ENCODE data around the gene CFAP44. TPM values are rescaled to one million over a fixed set of nuclear protein-coding genes. Genes with fewer than 3 reads are reported as not detected.
"Not testable (repeated sequence)": the region's sequence is repeated elsewhere in the genome, so short reads cannot be mapped to it uniquely, and the experiment has no call there.

CFAP44 gene, protein sequence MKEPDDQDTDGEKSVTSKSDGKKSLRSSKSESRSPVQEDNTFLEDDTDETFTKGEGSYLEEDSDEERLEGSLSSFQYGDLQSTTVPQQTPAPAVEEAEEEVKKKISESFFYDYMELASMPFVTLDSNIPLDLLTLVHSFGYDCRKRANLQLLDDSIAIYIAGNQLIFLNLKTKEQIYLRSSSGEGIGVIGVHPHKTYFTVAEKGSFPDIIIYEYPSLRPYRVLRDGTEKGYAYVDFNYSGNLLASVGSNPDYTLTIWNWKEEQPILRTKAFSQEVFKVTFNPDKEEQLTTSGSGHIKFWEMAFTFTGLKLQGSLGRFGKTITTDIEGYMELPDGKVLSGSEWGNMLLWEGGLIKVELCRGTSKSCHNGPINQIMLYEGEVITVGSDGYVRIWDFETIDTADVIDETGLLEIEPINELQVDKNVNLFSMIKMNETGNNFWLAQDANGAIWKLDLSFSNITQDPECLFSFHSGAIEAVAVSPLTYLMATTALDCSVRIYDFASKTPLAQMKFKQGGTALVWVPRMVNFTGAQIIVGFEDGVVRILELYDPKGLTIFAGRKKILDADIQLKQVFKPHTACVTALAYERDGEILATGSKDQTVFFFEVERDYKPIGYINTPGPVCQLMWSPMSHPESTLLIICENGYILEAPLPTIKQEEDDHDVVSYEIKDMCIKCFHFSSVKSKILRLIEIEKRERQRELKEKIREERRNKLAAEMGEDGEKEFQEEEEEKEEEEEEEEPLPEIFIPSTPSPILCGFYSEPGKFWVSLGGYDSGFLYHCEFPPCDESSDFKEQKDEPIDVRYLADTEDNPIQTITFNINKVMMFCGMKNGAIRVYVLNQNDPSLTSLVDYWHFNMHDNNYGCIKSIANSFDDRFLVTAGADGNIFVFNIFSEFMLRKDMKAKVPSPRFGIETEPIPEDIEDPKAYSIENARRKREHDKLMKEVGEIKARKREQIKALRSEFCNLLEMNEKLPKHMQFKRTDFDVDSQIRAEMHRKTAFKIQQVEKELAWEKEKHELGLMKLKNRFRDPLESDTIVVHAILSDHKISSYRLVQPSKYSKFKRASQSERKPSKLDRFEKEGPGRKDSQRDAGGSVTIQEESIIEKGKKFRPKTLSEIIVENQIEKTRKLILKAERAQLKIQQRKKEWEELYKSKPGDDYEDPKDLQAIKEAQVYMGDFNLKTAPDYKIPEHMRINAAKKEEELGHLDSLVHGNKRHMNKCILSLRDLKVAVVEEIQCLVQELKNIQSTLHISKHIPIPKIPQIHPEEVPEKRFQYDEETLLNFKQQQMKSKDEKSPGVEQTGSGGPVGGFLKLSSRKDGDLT (N-terminal part only)
- 1 to 10 TPM; 1.6 to 8.4 (median 3.8) TPM for total RNA-seq

DNA sequence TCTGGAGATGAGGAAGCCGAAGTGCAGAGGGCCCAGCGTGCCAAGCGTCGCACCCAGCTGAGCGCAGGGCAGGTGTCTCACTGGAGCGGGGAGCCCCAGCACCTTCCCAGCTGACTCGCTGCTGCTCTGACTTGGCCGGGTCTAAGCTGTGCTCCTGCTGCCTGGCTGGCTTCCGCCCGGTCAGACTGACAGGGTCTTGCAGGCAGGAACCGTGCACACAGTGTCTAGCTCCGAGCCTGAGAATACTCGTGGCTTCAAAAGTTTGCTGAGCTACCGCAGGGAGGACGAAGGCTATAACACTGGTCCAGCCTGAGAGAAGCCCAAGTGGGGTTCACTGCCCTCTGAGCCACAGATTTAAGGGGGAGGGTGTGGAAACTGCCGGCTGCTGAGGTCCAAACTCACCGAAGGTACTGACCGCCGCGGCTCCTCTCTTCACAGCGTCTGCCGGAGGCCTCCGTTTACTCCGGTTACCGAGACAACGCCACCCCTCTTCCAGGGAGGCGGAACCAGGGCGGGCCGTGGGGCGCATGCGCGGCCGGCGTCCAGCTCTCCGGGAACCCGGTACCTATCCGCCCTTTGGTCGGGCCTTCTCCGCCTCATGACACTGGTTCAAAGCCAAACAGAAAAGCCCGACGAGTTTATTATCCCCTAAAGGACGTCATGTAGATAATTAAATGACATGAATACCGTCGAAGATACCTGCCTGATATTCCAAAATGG, at the start of gene CFAP44:
Gene CFAP44, minus strand, starts transcription at position 443 of the 720 bp plus-strand sequence. CDS start 7,829 bp downstream, outside the sequence.
- TF ChIP-seq, protein P1, sequence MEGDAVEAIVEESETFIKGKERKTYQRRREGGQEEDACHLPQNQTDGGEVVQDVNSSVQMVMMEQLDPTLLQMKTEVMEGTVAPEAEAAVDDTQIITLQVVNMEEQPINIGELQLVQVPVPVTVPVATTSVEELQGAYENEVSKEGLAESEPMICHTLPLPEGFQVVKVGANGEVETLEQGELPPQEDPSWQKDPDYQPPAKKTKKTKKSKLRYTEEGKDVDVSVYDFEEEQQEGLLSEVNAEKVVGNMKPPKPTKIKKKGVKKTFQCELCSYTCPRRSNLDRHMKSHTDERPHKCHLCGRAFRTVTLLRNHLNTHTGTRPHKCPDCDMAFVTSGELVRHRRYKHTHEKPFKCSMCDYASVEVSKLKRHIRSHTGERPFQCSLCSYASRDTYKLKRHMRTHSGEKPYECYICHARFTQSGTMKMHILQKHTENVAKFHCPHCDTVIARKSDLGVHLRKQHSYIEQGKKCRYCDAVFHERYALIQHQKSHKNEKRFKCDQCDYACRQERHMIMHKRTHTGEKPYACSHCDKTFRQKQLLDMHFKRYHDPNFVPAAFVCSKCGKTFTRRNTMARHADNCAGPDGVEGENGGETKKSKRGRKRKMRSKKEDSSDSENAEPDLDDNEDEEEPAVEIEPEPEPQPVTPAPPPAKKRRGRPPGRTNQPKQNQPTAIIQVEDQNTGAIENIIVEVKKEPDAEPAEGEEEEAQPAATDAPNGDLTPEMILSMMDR (IDR thresholded peaks at IDR 0.05): no peak
- peak; percentile 83 for ATAC-seq (ENCODE audit: low FRiP score)
- peak; percentile 33 for DNase-seq (ENCODE audit: low spot score)

DNA sequence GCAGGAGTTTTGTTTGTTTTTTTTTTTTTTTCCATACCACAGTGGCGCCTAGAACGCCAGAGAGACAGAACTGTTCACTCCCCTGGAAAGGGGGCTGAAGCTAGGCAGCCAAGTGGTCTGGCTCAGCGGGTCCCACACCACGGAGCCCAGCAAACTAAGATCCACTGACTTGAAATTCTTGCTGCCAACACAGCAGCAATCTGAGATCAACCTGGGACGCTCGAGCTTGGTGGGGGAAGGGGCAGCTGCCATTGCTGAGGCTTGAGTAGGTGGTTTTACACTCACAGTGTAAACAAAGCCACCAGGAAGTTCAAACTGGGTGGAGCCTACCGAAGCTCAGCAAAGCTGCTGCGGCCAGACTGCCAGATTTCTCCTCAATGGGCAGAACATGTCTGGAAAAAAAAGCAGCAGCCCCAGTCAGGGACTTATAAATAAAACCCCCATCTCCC, 43.9 kb upstream of the CFAP44 start:
- ATAC-seq (ENCODE audit: low FRiP score): no peak
- TF ChIP-seq, protein P1 (IDR thresholded peaks at IDR 0.05): no peak

DNA sequence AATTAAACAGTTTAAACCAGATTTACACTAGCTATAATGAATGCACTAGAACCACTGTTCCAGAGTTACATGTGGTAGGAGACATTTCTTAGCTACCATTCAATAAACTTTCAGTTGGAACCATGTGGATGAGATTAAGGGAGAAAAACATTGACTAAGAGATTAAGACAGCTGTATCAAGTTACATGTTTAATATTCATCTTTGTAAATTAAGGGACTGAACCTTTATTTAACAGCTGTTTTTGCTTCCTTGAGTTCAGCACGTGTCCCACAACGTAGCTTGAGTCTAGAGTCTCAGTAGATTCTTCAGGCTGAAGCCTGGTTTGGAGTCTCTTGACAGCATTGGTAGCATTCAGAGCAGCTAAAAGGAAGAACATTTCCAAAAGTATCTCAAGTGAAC, 27.2 kb upstream of the CFAP44 start:
- ATAC-seq (ENCODE audit: low FRiP score) (no peak), DNase-seq (ENCODE audit: low spot score) (no peak)
- TF ChIP-seq, protein P1 (IDR thresholded peaks at IDR 0.05): no peak

More for the DNA sequence above, 43.9 kb upstream of the CFAP44 start:
- no peak for DNase-seq (ENCODE audit: low spot score)

DNA sequence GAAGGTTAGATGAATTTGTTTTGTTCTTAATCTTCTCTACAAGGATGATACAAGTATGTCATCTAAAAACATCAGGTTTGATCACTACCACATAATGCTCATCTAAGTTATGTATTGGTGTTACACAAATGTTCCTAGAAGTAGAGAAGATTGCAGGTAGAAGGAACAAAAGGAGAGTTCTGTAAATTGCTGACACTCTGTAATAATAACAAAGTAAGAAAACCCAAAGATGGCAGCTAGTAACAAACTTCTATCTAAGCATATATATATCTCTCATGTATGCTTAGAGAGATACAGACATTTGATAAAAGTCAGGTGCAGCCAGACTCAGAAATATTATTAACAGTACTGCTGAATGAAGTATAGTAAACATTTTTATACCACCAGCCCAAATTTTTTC, 20.2 kb upstream of the CFAP44 start:
- TF ChIP-seq, protein P1 (IDR thresholded peaks at IDR 0.05): no peak
- no peak for ATAC-seq (ENCODE audit: low FRiP score)
- DNase-seq (ENCODE audit: low spot score): no peak

DNA sequence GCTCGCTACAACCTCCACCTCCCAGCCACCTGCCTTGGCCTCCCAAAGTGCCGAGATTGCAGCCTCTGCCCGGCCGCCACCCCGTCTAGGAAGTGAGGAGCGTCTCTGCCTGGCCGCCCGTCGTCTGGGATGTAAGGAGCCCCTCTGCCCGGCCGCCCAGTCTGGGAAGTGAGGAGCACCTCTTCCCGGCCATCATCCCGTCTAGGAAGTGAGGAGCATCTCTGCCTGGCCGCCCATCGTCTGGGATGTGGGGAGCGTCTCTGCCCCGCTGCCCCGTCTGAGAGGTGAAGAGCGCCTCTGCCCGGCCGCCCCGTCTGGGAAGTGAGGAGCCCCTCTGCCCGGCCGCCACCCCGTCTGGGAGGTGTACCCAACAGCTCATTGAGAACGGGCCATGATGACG, 17.3 kb upstream of the CFAP44 start:
- not testable (repeated sequence) for ATAC-seq (ENCODE audit: low FRiP score); DNase-seq (ENCODE audit: low spot score)

DNA sequence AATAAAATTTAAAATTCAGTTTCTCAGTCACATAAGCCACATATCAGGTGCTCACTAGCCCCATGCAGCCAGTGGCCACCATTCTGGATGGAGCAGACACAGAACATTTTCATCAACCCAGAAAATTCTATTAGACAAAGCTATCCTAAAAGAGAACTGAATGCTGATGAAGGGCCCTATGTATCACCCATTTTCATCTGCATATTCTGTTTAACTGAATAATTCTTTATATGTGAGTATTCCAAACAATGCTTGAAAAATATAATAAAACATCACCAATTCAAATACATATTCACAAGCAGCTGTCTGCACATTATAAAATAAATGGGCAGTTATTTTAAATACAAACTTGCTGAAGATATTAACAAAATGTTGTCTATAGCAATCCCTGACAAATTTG, 14.2 kb upstream of the CFAP44 start:
- DNase-seq (ENCODE audit: low spot score) (no peak), ATAC-seq (ENCODE audit: low FRiP score) (no peak)
- TF ChIP-seq, protein P1 (IDR thresholded peaks at IDR 0.05): no peak
